Islet of Langerhans (tissue), 1 donor: ENCODE data around the gene IQCM.

ENCODE experiments used
- FAIRE-seq: peaks from one replicate; lab custom pipeline; 2011; peaks lifted over from hg19 to GRCh38; lab: Jason Lieb, UNC

Gene IQCM

GRCh38 chr4:149709640-149710039 is 106.0 kb downstream of the IQCM start:
- no peak for FAIRE-seq

GRCh38 chr4:149708513-149709130 is 107.0 kb downstream of the IQCM start:
- FAIRE-seq, result no peak

GRCh38 chr4:149707862-149708261 is 107.8 kb downstream of the IQCM start:
- no peak for FAIRE-seq

- FAIRE-seq, result no peak
These were observed 108.7 kb downstream of the IQCM start for GRCh38 chr4:149706942-149707341.

GRCh38 chr4:149702414-149703293 is 113.0 kb downstream of the IQCM start:
- FAIRE-seq, result no peak

GRCh38 chr4:149701435-149702156 is 114.0 kb downstream of the IQCM start:
- FAIRE-seq, result no peak

- FAIRE-seq, result no peak
These were observed 115.4 kb downstream of the IQCM start for GRCh38 chr4:149700272-149700671.

GRCh38 chr4:149699642-149700041 is 116.0 kb downstream of the IQCM start:
- FAIRE-seq, result no peak

- FAIRE-seq, result no peak
These were observed 124.9 kb downstream of the IQCM start for GRCh38 chr4:149690726-149691125.

GRCh38 chr4:149684516-149684915 is 131.1 kb downstream of the IQCM start:
- no peak for FAIRE-seq

- no peak for FAIRE-seq
These were observed 139.6 kb downstream of the IQCM start for GRCh38 chr4:149676076-149676475.

- no peak for FAIRE-seq
These were observed 169.9 kb downstream of the IQCM start for GRCh38 chr4:149645790-149646189.

- FAIRE-seq, result no peak
These were observed 177.6 kb downstream of the IQCM start for GRCh38 chr4:149638073-149638472.

GRCh38 chr4:149634368-149634767 is 181.3 kb downstream of the IQCM start:
- no peak for FAIRE-seq

- FAIRE-seq, result no peak
These were observed 184.0 kb downstream of the IQCM start for GRCh38 chr4:149631629-149632028.

- FAIRE-seq, result no peak
These were observed 185.6 kb downstream of the IQCM start for GRCh38 chr4:149630064-149630463.

- no peak for FAIRE-seq
These were observed 209.9 kb downstream of the IQCM start for GRCh38 chr4:149605601-149606378.

GRCh38 chr4:149604827-149605226 is 210.8 kb downstream of the IQCM start:
- no peak for FAIRE-seq

GRCh38 chr4:149595500-149595899 is 220.1 kb downstream of the IQCM start:
- FAIRE-seq, result no peak

- FAIRE-seq, result no peak
These were observed 225.8 kb downstream of the IQCM start for GRCh38 chr4:149589826-149590225.

- FAIRE-seq, result no peak
These were observed 230.9 kb downstream of the IQCM start for GRCh38 chr4:149584722-149585121.

GRCh38 chr4:149574971-149575370 is 240.7 kb downstream of the IQCM start:
- FAIRE-seq, result no peak
